Measurements from ENCODE around the gene SDK2.

Gene SDK2

GRCh38 chr17:73555199-73555960, 88.9 kb downstream of the SDK2 start:
- TF ChIP-seq SIN3A (IDR thresholded peaks at IDR 0.05; ENCODE audit: borderline replicate concordance, insufficient read depth, low read length) (no peak), TAF1 (IDR thresholded peaks at IDR 0.05; ENCODE audit: borderline replicate concordance, insufficient read depth, low read length) (no peak), POLR2AphosphoS5 (IDR thresholded peaks at IDR 0.05; ENCODE audit: low read depth, low read length) (no peak), FOXP2 (optimal IDR thresholded peaks at IDR 0.05; ENCODE audit: borderline replicate concordance, extremely low read depth, extremely low read length, insufficient read depth) (no peak)
- TF ChIP-seq, protein P1, sequence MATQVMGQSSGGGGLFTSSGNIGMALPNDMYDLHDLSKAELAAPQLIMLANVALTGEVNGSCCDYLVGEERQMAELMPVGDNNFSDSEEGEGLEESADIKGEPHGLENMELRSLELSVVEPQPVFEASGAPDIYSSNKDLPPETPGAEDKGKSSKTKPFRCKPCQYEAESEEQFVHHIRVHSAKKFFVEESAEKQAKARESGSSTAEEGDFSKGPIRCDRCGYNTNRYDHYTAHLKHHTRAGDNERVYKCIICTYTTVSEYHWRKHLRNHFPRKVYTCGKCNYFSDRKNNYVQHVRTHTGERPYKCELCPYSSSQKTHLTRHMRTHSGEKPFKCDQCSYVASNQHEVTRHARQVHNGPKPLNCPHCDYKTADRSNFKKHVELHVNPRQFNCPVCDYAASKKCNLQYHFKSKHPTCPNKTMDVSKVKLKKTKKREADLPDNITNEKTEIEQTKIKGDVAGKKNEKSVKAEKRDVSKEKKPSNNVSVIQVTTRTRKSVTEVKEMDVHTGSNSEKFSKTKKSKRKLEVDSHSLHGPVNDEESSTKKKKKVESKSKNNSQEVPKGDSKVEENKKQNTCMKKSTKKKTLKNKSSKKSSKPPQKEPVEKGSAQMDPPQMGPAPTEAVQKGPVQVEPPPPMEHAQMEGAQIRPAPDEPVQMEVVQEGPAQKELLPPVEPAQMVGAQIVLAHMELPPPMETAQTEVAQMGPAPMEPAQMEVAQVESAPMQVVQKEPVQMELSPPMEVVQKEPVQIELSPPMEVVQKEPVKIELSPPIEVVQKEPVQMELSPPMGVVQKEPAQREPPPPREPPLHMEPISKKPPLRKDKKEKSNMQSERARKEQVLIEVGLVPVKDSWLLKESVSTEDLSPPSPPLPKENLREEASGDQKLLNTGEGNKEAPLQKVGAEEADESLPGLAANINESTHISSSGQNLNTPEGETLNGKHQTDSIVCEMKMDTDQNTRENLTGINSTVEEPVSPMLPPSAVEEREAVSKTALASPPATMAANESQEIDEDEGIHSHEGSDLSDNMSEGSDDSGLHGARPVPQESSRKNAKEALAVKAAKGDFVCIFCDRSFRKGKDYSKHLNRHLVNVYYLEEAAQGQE (IDR thresholded peaks at IDR 0.05; ENCODE audit: insufficient read depth in 1 of 2, low read depth in 2 of 2, low read length in 2 of 2): no peak

GRCh38 chr17:73554498-73554897, 89.7 kb downstream of the SDK2 start:
- TF ChIP-seq FOXP2 (optimal IDR thresholded peaks at IDR 0.05; ENCODE audit: borderline replicate concordance, extremely low read depth, extremely low read length, insufficient read depth): no peak
- no peak for TF ChIP-seq TAF1 (IDR thresholded peaks at IDR 0.05; ENCODE audit: borderline replicate concordance, insufficient read depth, low read length)
- no peak for TF ChIP-seq POLR2AphosphoS5 (IDR thresholded peaks at IDR 0.05; ENCODE audit: low read depth, low read length)
- TF ChIP-seq SIN3A (IDR thresholded peaks at IDR 0.05; ENCODE audit: borderline replicate concordance, insufficient read depth, low read length): no peak
- TF ChIP-seq, protein P1 (IDR thresholded peaks at IDR 0.05; ENCODE audit: insufficient read depth in 1 of 2, low read depth in 2 of 2, low read length in 2 of 2): no peak

DNA sequence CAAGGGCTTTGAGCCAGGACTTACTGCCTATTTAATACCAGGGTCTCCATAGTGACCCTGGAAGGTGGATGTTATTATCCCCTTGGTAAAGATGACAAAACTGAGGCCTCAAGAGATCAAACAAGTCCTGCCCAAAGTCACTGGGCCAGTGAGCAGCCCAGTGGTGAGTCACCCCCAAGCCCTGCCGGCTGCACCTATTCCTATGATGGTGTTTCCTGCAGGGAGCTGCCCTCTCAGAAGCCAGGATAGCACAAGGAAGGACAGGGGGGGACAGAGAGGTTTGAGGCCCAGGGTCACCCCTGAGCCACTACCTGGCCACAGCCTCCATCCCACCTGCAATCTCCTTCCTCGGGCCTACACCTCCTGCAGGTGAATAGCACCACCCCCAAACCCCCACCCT, 90.9 kb downstream of the SDK2 start:
- TF ChIP-seq TAF1 (IDR thresholded peaks at IDR 0.05; ENCODE audit: borderline replicate concordance, insufficient read depth, low read length) (no peak), POLR2AphosphoS5 (IDR thresholded peaks at IDR 0.05; ENCODE audit: low read depth, low read length) (no peak), SIN3A (IDR thresholded peaks at IDR 0.05; ENCODE audit: borderline replicate concordance, insufficient read depth, low read length) (no peak), FOXP2 (optimal IDR thresholded peaks at IDR 0.05; ENCODE audit: borderline replicate concordance, extremely low read depth, extremely low read length, insufficient read depth) (no peak)
- TF ChIP-seq, protein P1 (IDR thresholded peaks at IDR 0.05; ENCODE audit: insufficient read depth in 1 of 2, low read depth in 2 of 2, low read length in 2 of 2): no peak

DNA sequence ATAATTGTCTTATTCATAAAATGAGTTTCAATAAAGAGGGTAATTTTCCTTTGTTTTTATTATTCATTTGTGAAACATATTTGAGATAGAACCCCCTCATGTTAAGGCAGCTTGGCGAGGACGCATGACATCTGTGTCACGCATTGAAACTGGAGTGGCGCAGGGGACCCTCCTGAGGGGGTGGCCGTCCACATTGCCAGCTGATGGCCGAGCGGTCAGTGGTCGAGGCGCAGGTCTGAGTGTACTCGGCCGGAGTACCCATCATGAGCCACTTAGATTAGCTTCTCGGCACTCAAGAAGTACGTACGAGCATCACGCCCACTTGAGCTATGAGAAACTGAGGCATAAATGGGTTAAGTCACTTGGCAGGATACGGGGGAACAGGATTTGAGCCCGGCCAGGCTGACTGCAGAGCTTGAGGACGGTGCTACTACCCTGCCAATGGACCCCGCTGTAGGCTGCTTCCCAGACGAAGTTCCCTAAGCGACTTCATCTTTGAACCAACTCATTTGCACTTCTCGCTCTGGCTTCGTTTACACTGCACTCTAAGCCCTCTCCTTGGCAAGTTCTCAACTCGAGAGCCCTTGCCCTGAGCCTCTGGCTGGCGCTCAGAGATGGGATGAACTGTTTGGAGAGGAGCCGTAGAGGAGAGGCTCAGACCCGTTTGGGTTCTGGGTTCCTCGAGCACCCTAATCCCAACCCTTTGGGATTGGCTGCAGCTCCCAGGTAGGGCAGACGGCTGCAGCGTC, 91.8 kb downstream of the SDK2 start:
- TF ChIP-seq SIN3A (IDR thresholded peaks at IDR 0.05; ENCODE audit: borderline replicate concordance, insufficient read depth, low read length) (no peak), TAF1 (IDR thresholded peaks at IDR 0.05; ENCODE audit: borderline replicate concordance, insufficient read depth, low read length) (no peak), POLR2AphosphoS5 (IDR thresholded peaks at IDR 0.05; ENCODE audit: low read depth, low read length) (no peak), FOXP2 (optimal IDR thresholded peaks at IDR 0.05; ENCODE audit: borderline replicate concordance, extremely low read depth, extremely low read length, insufficient read depth) (no peak)
- TF ChIP-seq, protein P1 (IDR thresholded peaks at IDR 0.05; ENCODE audit: insufficient read depth in 1 of 2, low read depth in 2 of 2, low read length in 2 of 2): no peak
